Erythroblast (primary cell): ENCODE results near the gene HSP90AA1.

ENCODE experiments used
- GATA1 ChIP-seq: IDR thresholded peaks from 2 replicates; pipeline ENCODE4 v1.6.1; 2011; ENCODE audit warnings: low read depth, mild to moderate bottlenecking, control low read depth, low read length, moderate library complexity
- POLR2A ChIP-seq: IDR thresholded peaks from 2 replicates; pipeline ENCODE4 v1.6.1; 2011; ENCODE audit warnings: mild to moderate bottlenecking, low read length

DNA sequence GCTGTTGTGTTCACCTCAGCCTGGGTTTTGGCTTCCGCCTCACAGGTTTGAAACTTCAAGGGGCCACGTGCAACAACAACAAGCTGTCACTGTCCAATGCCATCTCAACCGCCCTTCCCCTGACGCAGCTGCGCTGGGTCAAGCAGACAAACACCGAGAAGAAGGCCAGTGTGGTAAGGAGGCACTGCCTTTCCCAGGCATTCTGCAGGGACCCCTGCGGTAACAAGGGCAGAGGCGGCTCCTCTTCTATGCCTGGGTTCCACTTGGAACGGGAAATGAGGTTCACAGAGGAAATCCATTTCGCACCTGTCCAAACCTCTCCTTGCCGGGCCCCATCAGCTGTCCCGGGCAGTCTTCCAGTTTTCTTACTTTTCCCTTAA is 36.8 kb downstream of the HSP90AA1 start:
- TF ChIP-seq POLR2A (no peak), GATA1 (no peak)
